HG03045 (cell line): ENCODE measurements around the gene COMMD9.

ENCODE experiments used
- ATAC-seq: cut with Tn5 transposase; IDR thresholded peaks from one replicate; pipeline ENCODE4 v1.9.1; 2021; ENCODE audit warnings: mild to moderate bottlenecking, moderate library complexity; ENCODE audit not compliant: unreplicated experiment

COMMD9 gene

GRCh38 chr11:36296884-36297543 is 7.8 kb upstream of the COMMD9 start:
- no peak for ATAC-seq

GRCh38 chr11:36295926-36296325 is 6.7 kb upstream of the COMMD9 start, which contains the start of gene PRR5L:
PRR5L (plus strand) TSS chr11:36296288; CDS start chr11:36401122, 104,834 bp downstream.
- no peak for ATAC-seq

GRCh38 chr11:36292311-36292722 is 3.1 kb upstream of the COMMD9 start:
- ATAC-seq = no peak

GRCh38 chr11:36288442-36289225 is 590 bp downstream of the COMMD9 start:
- no peak for ATAC-seq

- no peak for ATAC-seq
Measured at GRCh38 chr11:36282926-36283325, 6.3 kb downstream of the COMMD9 start.

GRCh38 chr11:36281850-36282249 is 7.4 kb downstream of the COMMD9 start:
- ATAC-seq = no peak

- no peak for ATAC-seq
Measured at GRCh38 chr11:36280531-36280930, 8.7 kb downstream of the COMMD9 start.

- ATAC-seq = no peak
Measured at GRCh38 chr11:36278531-36279282, 10.5 kb downstream of the COMMD9 start.

GRCh38 chr11:36274414-36274813 is 14.8 kb downstream of the COMMD9 start:
- no peak for ATAC-seq

- ATAC-seq = no peak
Measured at GRCh38 chr11:36273110-36273509, 16.1 kb downstream of the COMMD9 start.

GRCh38 chr11:36271794-36272407 is 17.3 kb downstream of the COMMD9 start:
- ATAC-seq = no peak

- ATAC-seq = no peak
Measured at GRCh38 chr11:36270701-36271100, 18.5 kb downstream of the COMMD9 start.

- ATAC-seq = no peak
Measured at GRCh38 chr11:36268337-36268985, 20.8 kb downstream of the COMMD9 start.

GRCh38 chr11:36266767-36267166 is 22.5 kb downstream of the COMMD9 start:
- no peak for ATAC-seq

- peak; percentile 64 for ATAC-seq
Measured at GRCh38 chr11:36265793-36266628, 23.2 kb downstream of the COMMD9 start.

GRCh38 chr11:36264973-36265344 is 24.3 kb downstream of the COMMD9 start:
- ATAC-seq = no peak

GRCh38 chr11:36264011-36264972 is 24.9 kb downstream of the COMMD9 start:
- no peak for ATAC-seq

- no peak for ATAC-seq
Measured at GRCh38 chr11:36261094-36261493, 28.1 kb downstream of the COMMD9 start.
